NK-92 (cell line): ENCODE data around the gene PRR33.
"Not testable (repeated sequence)": the region's sequence is repeated elsewhere in the genome, so short reads cannot be mapped to it uniquely, and the experiment has no call there.

Experiments used
- DNase-seq: peaks from one replicate; lab custom pipeline; 2025; ENCODE audit not compliant: unreplicated experiment; lab: John Stamatoyannopoulos, UW

PRR33 gene

GRCh38 chr11:1889941-1890855 lies 1.5 kb downstream of the PRR33 start:
- DNase-seq, result no peak

GRCh38 chr11:1889224-1889930 lies 2.3 kb downstream of the PRR33 start:
- no peak for DNase-seq

- DNase-seq, result no peak
These were observed 2.9 kb downstream of the PRR33 start for GRCh38 chr11:1888811-1889210.

GRCh38 chr11:1888347-1888753 lies 3.3 kb downstream of the PRR33 start:
- no peak for DNase-seq

- DNase-seq, result no peak
These were observed 4.0 kb downstream of the PRR33 start for GRCh38 chr11:1887451-1888346.

GRCh38 chr11:1886551-1886950 lies 5.1 kb downstream of the PRR33 start:
- not testable (repeated sequence) for DNase-seq

GRCh38 chr11:1884303-1884700 lies 7.4 kb downstream of the PRR33 start:
- no peak for DNase-seq

GRCh38 chr11:1883346-1884302 lies 8.1 kb downstream of the PRR33 start:
- no peak for DNase-seq

- DNase-seq, result no peak
These were observed 9.1 kb downstream of the PRR33 start for GRCh38 chr11:1882265-1883238.

GRCh38 chr11:1881442-1882264 lies 10.0 kb downstream of the PRR33 start:
- DNase-seq, result no peak

- no peak for DNase-seq
These were observed 10.8 kb downstream of the PRR33 start for GRCh38 chr11:1880746-1881441.

GRCh38 chr11:1879941-1880720 lies 11.6 kb downstream of the PRR33 start:
- no peak for DNase-seq

- no peak for DNase-seq
These were observed 12.3 kb downstream of the PRR33 start for GRCh38 chr11:1879342-1879940.

GRCh38 chr11:1878137-1879031 lies 13.3 kb downstream of the PRR33 start:
- DNase-seq, result no peak
